HG03575 (cell line): Measurements from ENCODE around the gene RNF223.

ENCODE experiments used
- ATAC-seq: cut with Tn5 transposase; IDR thresholded peaks from one replicate; pipeline ENCODE4 v1.9.1; 2021; ENCODE audit not compliant: unreplicated experiment, insufficient number of reproducible peaks, low FRiP score; ENCODE audit errors: extremely low read depth

RNF223 gene

GRCh38 chr1:1023700-1024099 is 50.4 kb downstream of the RNF223 start:
- ATAC-seq: no peak

- ATAC-seq: no peak
These were observed 51.6 kb downstream of the RNF223 start for GRCh38 chr1:1022302-1023009.

- no peak for ATAC-seq
These were observed 52.2 kb downstream of the RNF223 start for GRCh38 chr1:1021920-1022259.

- no peak for ATAC-seq
These were observed 52.8 kb downstream of the RNF223 start for GRCh38 chr1:1021010-1021919.
